Measurements from ENCODE around the gene P3H4.
"Not testable (repeated sequence)": the region's sequence is repeated elsewhere in the genome, so short reads cannot be mapped to it uniquely, and the experiment has no call there.

Gene P3H4

GRCh38 chr17:41811549-41812380, at the start of gene P3H4:
Gene P3H4 (minus strand): TSS chr17:41811949. CDS start chr17:41811915, 34 bp downstream.
- H3K9me3 ChIP-seq (ENCODE audit: control insufficient read depth, insufficient read depth, low read length): no peaks in the 10 kb centered on the region
- peaks cover 8% of the 10 kb centered on the region for H3K36me3 ChIP-seq (ENCODE audit: control insufficient read depth, insufficient read depth, low read length)
- peaks cover 8% of the 10 kb centered on the region for H3K27me3 ChIP-seq (ENCODE audit: control insufficient read depth, insufficient read depth, low read length)
- H3K4me3 ChIP-seq (ENCODE audit: low read depth, low read length): peak within 1 kb of the TSS; percentile 93
- H3K4me1 ChIP-seq (ENCODE audit: control insufficient read depth, insufficient read depth, low read length): peaks cover 7% of the 10 kb centered on the region
- peak within 1 kb of the TSS; percentile 65 for H3K9ac ChIP-seq (ENCODE audit: low read depth, low read length)

- H3K4me3 ChIP-seq (ENCODE audit: low read depth, low read length): peak overlapping the region; percentile 3
- no peaks in the 10 kb centered on the region for H3K9me3 ChIP-seq (ENCODE audit: control insufficient read depth, insufficient read depth, low read length)
- H3K9ac ChIP-seq (ENCODE audit: low read depth, low read length): no peak overlapping the region
- H3K27me3 ChIP-seq (ENCODE audit: control insufficient read depth, insufficient read depth, low read length): no peaks in the 10 kb centered on the region
- peaks cover 3% of the 10 kb centered on the region for H3K36me3 ChIP-seq (ENCODE audit: control insufficient read depth, insufficient read depth, low read length)
- H3K4me1 ChIP-seq (ENCODE audit: control insufficient read depth, insufficient read depth, low read length): peaks cover 22% of the 10 kb centered on the region
These were observed 48.6 kb upstream of the P3H4 start for GRCh38 chr17:41860254-41860931.

GRCh38 chr17:41851382-41851781, 39.6 kb upstream of the P3H4 start:
- H3K27me3 ChIP-seq (ENCODE audit: control insufficient read depth, insufficient read depth, low read length); H3K9ac ChIP-seq (ENCODE audit: low read depth, low read length); H3K9me3 ChIP-seq (ENCODE audit: control insufficient read depth, insufficient read depth, low read length); H3K4me3 ChIP-seq (ENCODE audit: low read depth, low read length); H3K4me1 ChIP-seq (ENCODE audit: control insufficient read depth, insufficient read depth, low read length); H3K36me3 ChIP-seq (ENCODE audit: control insufficient read depth, insufficient read depth, low read length): not testable (repeated sequence)

- peaks cover 2% of the 10 kb centered on the region for H3K36me3 ChIP-seq (ENCODE audit: control insufficient read depth, insufficient read depth, low read length)
- H3K9ac ChIP-seq (ENCODE audit: low read depth, low read length): no peak overlapping the region
- H3K4me3 ChIP-seq (ENCODE audit: low read depth, low read length): no peak overlapping the region
- no peaks in the 10 kb centered on the region for H3K27me3 ChIP-seq (ENCODE audit: control insufficient read depth, insufficient read depth, low read length)
- H3K4me1 ChIP-seq (ENCODE audit: control insufficient read depth, insufficient read depth, low read length): no peaks in the 10 kb centered on the region
- no peaks in the 10 kb centered on the region for H3K9me3 ChIP-seq (ENCODE audit: control insufficient read depth, insufficient read depth, low read length)
These were observed 37.7 kb upstream of the P3H4 start for GRCh38 chr17:41849251-41849990.

- H3K4me1 ChIP-seq (ENCODE audit: control insufficient read depth, insufficient read depth, low read length): no peaks in the 10 kb centered on the region
- no peaks in the 10 kb centered on the region for H3K36me3 ChIP-seq (ENCODE audit: control insufficient read depth, insufficient read depth, low read length)
- no peak overlapping the region for H3K9ac ChIP-seq (ENCODE audit: low read depth, low read length)
- H3K4me3 ChIP-seq (ENCODE audit: low read depth, low read length): no peak overlapping the region
- no peaks in the 10 kb centered on the region for H3K27me3 ChIP-seq (ENCODE audit: control insufficient read depth, insufficient read depth, low read length)
- no peaks in the 10 kb centered on the region for H3K9me3 ChIP-seq (ENCODE audit: control insufficient read depth, insufficient read depth, low read length)
These were observed 37.0 kb upstream of the P3H4 start for GRCh38 chr17:41848788-41849187.

- no peaks in the 10 kb centered on the region for H3K9me3 ChIP-seq (ENCODE audit: control insufficient read depth, insufficient read depth, low read length)
- no peak overlapping the region for H3K9ac ChIP-seq (ENCODE audit: low read depth, low read length)
- H3K4me1 ChIP-seq (ENCODE audit: control insufficient read depth, insufficient read depth, low read length): no peaks in the 10 kb centered on the region
- H3K4me3 ChIP-seq (ENCODE audit: low read depth, low read length): no peak overlapping the region
- H3K36me3 ChIP-seq (ENCODE audit: control insufficient read depth, insufficient read depth, low read length): no peaks in the 10 kb centered on the region
- H3K27me3 ChIP-seq (ENCODE audit: control insufficient read depth, insufficient read depth, low read length): no peaks in the 10 kb centered on the region
These were observed 33.2 kb upstream of the P3H4 start for GRCh38 chr17:41844971-41845370.

DNA sequence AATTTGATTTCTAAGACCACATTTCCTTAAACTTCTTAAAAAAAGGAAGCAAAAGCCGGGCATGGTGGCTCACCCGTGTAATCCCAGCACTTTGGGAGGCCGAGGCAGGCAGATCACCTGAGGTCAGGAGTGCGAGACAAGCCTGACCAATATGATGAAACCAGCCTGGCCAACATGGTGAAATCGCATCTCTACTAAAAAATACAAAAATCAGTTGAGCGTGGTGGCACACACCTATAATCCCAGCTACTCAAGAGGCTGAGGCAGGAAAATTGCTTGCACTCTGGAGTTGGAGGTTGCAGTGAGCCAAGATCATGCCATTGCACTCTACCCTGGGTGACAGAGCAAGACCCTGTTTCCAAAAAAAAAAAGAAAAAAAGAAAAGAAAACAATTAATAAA, 29.0 kb upstream of the P3H4 start:
- not testable (repeated sequence) for H3K4me3 ChIP-seq (ENCODE audit: low read depth, low read length); H3K36me3 ChIP-seq (ENCODE audit: control insufficient read depth, insufficient read depth, low read length); H3K27me3 ChIP-seq (ENCODE audit: control insufficient read depth, insufficient read depth, low read length); H3K9ac ChIP-seq (ENCODE audit: low read depth, low read length); H3K4me1 ChIP-seq (ENCODE audit: control insufficient read depth, insufficient read depth, low read length); H3K9me3 ChIP-seq (ENCODE audit: control insufficient read depth, insufficient read depth, low read length)

- not testable (repeated sequence) for H3K9me3 ChIP-seq (ENCODE audit: control insufficient read depth, insufficient read depth, low read length); H3K4me1 ChIP-seq (ENCODE audit: control insufficient read depth, insufficient read depth, low read length); H3K27me3 ChIP-seq (ENCODE audit: control insufficient read depth, insufficient read depth, low read length); H3K9ac ChIP-seq (ENCODE audit: low read depth, low read length); H3K36me3 ChIP-seq (ENCODE audit: control insufficient read depth, insufficient read depth, low read length); H3K4me3 ChIP-seq (ENCODE audit: low read depth, low read length)
These were observed 27.7 kb upstream of the P3H4 start for GRCh38 chr17:41839448-41839847.

DNA sequence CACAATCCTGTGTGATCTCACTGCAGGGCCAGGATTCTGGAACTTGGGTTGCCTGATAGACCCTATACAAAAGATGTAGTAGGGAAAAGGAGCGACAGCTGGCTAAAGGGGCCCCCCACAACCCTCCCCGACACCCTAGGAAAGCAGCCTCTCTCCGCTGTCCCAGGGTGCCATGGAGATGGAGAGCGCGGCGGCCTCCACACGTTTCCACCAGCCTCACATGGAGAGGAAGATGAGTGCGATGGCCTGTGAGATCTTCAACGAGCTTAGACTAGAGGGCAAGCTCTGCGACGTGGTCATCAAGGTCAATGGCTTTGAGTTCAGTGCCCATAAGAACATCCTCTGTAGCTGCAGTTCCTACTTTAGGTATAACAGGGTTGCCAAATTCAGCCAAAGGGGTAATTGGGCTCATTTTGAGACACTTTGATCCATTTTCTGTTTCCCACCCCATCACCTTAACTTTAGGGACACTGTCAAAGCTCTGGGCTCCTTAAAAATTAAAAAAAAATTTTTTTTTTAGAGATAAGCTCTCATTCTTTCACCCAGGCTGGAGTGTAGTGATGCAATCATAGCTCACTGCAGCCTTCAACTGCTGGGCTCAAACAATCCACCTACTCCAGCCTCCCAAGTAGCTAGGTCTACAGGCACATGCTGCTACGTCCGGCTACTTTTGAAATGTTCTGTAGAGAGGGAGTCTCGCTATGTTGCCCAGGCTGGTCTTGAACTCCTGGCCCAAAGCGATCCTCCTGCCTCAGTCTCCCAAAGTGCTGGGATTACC, 26.2 kb upstream of the P3H4 start, which contains the start of gene KLHL10:
TSS of gene KLHL10 (plus strand) at position 65 of the 778 bp plus-strand sequence. CDS start at position 173, 108 bp downstream.
- Histone ChIP-seq H3K36me3 (ENCODE audit: control insufficient read depth, insufficient read depth, low read length) (no peaks in the 10 kb centered on the region), H3K4me1 (ENCODE audit: control insufficient read depth, insufficient read depth, low read length) (no peaks in the 10 kb centered on the region), H3K9ac (ENCODE audit: low read depth, low read length) (no peak within 1 kb of the TSS), H3K27me3 (ENCODE audit: control insufficient read depth, insufficient read depth, low read length) (peaks cover 5% of the 10 kb centered on the region), H3K9me3 (ENCODE audit: control insufficient read depth, insufficient read depth, low read length) (no peaks in the 10 kb centered on the region), H3K4me3 (ENCODE audit: low read depth, low read length) (no peak within 1 kb of the TSS)

DNA sequence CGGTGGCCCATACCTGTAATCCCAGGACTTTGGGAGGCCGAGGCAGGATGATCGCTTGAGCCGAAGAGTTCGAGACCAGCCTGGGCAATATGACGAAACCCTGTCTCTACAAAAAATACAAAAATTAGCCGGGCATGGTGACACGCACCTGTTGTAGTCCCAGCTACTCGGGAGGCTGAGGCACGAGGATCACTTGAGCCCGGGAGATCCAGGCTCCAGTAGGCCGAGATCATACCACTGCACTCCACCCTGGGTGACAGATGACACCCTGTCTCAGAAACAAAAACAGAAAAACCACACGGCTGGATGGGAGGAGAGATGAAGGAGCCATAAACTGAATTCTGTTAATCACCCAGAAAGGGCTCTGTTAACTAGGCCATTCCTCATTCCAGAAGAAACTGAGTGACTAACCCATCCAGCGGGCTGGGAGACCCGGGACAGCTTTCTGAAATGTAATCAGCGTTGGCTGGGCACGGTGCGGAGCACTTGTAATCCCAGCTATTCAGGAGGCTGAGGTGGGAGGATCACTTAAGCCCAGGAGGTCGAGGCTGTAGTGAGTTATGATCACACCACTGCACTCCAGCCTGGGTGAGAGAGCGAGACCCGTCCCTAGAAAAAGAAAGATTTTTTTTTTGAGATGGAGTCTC, 24.9 kb upstream of the P3H4 start:
- Histone ChIP-seq H3K27me3 (ENCODE audit: control insufficient read depth, insufficient read depth, low read length) (peaks cover 5% of the 10 kb centered on the region), H3K4me1 (ENCODE audit: control insufficient read depth, insufficient read depth, low read length) (no peaks in the 10 kb centered on the region), H3K9ac (ENCODE audit: low read depth, low read length) (no peak overlapping the region), H3K4me3 (ENCODE audit: low read depth, low read length) (peak overlapping the region; percentile 56), H3K9me3 (ENCODE audit: control insufficient read depth, insufficient read depth, low read length) (no peaks in the 10 kb centered on the region), H3K36me3 (ENCODE audit: control insufficient read depth, insufficient read depth, low read length) (peaks cover 2% of the 10 kb centered on the region)
